ENCODE measurements around the gene DYDC2. TPM values are rescaled to one million over a fixed set of nuclear protein-coding genes. Genes with fewer than 3 reads are reported as not detected.

DYDC2 gene, protein sequence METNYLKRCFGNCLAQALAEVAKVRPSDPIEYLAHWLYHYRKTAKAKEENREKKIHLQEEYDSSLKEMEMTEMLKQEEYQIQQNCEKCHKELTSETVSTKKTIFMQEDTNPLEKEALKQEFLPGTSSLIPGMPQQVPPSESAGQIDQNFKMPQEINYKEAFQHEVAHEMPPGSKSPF
- total RNA-seq, result 0.99 TPM

DNA sequence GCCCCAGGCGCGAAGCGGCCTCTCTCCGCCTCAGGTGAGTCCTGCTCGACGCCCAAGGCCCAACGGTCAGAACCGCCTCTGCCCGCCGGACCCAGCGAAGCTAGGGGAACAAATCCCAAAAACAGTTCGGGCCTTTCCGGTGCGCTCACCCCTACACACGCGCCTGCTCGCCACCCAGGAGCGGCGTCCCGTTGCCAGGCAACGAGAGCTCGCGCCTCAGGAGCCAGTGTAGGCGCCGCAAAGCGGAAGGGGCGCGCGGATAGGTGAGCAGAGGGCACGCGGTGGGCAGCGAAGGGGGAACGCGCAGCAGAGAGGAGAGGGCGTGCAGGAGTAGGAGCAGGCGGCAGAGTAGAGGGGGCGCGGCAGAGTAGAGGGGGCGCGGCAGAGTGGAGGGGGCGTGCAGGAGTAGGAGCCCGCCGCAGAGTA lies at the start of gene DYDC2, which contains the start of gene DYDC1:
Gene DYDC2, plus strand, starts transcription at position 219 of the 426 bp plus-strand sequence. CDS start 5,663 bp downstream, outside the sequence.
Gene DYDC1, minus strand, starts transcription at position 193 of the 426 bp plus-strand sequence. CDS start 4,154 bp downstream, outside the sequence.

DNA sequence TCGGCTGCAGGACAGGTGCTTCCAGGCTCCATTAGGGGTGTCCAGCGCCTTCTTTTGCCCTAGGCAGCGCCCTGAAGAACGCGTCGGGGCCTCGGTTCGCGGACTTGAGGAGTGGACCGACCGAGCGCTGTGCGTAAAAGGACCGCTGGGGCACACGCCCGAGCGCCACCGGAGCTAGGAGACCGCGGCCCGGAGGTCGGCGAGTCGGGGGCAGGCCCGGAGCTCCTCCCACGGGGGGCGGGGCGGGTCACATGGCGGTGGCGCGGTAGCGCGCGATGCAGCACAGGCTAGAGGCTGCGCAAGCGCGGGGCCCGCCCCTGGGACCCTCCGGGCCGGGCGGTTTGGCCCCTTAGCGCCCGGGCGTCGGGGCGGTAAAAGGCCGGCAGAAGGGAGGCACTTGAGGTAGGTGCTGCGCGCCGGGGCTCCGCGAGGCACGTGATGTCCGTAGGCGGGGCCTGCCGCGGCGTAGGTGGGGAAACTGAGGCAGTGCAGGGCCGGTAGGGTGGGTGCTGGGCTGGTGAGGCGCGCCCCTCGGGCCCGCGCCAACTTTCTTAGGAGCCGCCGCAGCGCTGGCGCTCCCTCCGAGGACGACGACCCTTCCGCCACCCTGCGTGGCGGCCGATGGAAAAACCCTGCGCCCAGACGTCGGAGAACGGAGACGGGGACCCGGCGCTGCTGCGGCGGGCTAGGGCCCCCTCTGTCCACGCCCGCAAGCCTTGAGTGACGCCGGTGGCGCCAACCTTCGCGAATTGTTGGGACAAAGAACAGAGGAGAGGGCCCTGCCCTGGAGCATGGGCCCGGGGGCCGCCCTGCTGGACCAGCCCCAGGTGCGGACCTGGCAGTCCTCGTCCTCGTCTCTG lies 51.9 kb downstream of the DYDC2 start, which contains the start of gene PRXL2A:
Gene PRXL2A, plus strand, starts transcription at position 310 of the 860 bp plus-strand sequence. CDS start 11,917 bp downstream, outside the sequence.

Other genes starting within 250 kb of the DYDC2 start
- 20.4 TPM for gene PLAC9, start 224.1 kb upstream of the DYDC2 start, total RNA-seq
- 96.7 TPM for gene ANXA11, start 151.2 kb upstream of the DYDC2 start, total RNA-seq
- 0.47 TPM for gene MAT1A, start 67.1 kb upstream of the DYDC2 start, total RNA-seq
- gene DYDC1, start within 50 bp of the DYDC2 start, total RNA-seq, result not detected
- 58.3 TPM for gene PRXL2A, start 51.8 kb downstream of the DYDC2 start, total RNA-seq
- gene TSPAN14, start 97.5 kb downstream of the DYDC2 start, total RNA-seq, result 57.7 TPM
- gene SH2D4B, start 181.1 kb downstream of the DYDC2 start, total RNA-seq, result 0.12 TPM